Retinal pigment epithelial cell (primary cell): ENCODE results near the gene DNMT3L.
"Not testable (repeated sequence)": the region's sequence is repeated elsewhere in the genome, so short reads cannot be mapped to it uniquely, and the experiment has no call there.

Experiments used
- DNase-seq: peaks from one replicate; pipeline ENCODE4 v3.0.0-alpha.2; 2010; ENCODE audit warnings: low read depth
- H3K4me3 ChIP-seq: 2 replicates; pipeline ENCODE4 v1.5.1; 2011; ENCODE audit warnings: mild to moderate bottlenecking, low read length, control low read depth, moderate library complexity
- TF ChIP-seq, protein P1 (sequence below): conservative IDR thresholded peaks from 2 replicates; pipeline ENCODE4 v1.5.1; 2011; ENCODE audit warnings: low read depth, low read length, control low read depth, inconsistent platforms

Gene DNMT3L

GRCh38 chr21:44199448-44199847 is 62.2 kb downstream of the DNMT3L start:
- TF ChIP-seq, protein P1, sequence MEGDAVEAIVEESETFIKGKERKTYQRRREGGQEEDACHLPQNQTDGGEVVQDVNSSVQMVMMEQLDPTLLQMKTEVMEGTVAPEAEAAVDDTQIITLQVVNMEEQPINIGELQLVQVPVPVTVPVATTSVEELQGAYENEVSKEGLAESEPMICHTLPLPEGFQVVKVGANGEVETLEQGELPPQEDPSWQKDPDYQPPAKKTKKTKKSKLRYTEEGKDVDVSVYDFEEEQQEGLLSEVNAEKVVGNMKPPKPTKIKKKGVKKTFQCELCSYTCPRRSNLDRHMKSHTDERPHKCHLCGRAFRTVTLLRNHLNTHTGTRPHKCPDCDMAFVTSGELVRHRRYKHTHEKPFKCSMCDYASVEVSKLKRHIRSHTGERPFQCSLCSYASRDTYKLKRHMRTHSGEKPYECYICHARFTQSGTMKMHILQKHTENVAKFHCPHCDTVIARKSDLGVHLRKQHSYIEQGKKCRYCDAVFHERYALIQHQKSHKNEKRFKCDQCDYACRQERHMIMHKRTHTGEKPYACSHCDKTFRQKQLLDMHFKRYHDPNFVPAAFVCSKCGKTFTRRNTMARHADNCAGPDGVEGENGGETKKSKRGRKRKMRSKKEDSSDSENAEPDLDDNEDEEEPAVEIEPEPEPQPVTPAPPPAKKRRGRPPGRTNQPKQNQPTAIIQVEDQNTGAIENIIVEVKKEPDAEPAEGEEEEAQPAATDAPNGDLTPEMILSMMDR: no peak
- no peak for DNase-seq
- H3K4me3 ChIP-seq: no peak overlapping the region

DNA sequence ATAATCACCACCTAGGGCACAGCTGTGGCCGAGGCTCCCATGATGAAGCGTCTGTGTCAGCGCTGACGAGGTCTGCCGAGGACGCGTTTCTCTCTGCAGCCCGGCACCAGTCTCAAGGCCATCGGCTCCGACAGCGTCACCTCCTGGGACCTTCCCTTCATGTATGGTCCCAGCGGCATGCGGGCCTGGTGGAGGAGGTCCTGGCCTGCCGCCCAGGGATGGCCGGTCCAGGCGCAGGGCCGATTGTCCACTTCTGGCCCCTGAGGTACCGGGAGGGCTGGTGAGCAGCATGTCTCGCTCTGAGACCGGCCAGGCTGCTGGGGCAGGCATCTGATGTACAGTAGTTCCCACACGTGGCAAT is 64.6 kb downstream of the DNMT3L start:
- not testable (repeated sequence) for H3K4me3 ChIP-seq, DNase-seq
